Activated naive CD4-positive, alpha-beta T cell treated with anti-CD3 and anti-CD28 coated beads, Interleukin-2, amount 10 ng/mL, durations not matched to agents 7 days and 5 days (primary cell): ENCODE measurements around the gene BTBD6.

Source experiments
- CTCF ChIA-PET: fragments of 350-600 bp; sonication (Branson Sonifier 250); formaldehyde crosslinking; loops from one replicate; lab custom pipeline; 2021; ENCODE audit warnings: antibody characterized with exemption; lab: Charles Lee
- DNase-seq: peaks from one replicate; pipeline ENCODE4 v3.0.0-alpha.2; 2020
- H3K27ac Mint-ChIP-seq: one replicate; pipeline ENCODE4 v1.8.0; 2021; ENCODE audit warnings: mild to moderate bottlenecking, moderate library complexity, mixed read lengths
- H3K27me3 Mint-ChIP-seq: one replicate; pipeline ENCODE4 v1.8.0; 2021; ENCODE audit warnings: mild to moderate bottlenecking, mixed read lengths
- H3K36me3 Mint-ChIP-seq: one replicate; pipeline ENCODE4 v1.8.0; 2021; ENCODE audit warnings: mixed read lengths
- H3K4me1 Mint-ChIP-seq: one replicate; pipeline ENCODE4 v1.8.0; 2021; ENCODE audit warnings: mixed read lengths
- H3K4me3 Mint-ChIP-seq: one replicate; pipeline ENCODE4 v1.8.0; 2021; ENCODE audit warnings: mild to moderate bottlenecking, moderate library complexity, mixed read lengths
- H3K9me3 Mint-ChIP-seq: one replicate; pipeline ENCODE4 v1.8.0; 2021; ENCODE audit warnings: mixed read lengths

BTBD6 gene

DNA sequence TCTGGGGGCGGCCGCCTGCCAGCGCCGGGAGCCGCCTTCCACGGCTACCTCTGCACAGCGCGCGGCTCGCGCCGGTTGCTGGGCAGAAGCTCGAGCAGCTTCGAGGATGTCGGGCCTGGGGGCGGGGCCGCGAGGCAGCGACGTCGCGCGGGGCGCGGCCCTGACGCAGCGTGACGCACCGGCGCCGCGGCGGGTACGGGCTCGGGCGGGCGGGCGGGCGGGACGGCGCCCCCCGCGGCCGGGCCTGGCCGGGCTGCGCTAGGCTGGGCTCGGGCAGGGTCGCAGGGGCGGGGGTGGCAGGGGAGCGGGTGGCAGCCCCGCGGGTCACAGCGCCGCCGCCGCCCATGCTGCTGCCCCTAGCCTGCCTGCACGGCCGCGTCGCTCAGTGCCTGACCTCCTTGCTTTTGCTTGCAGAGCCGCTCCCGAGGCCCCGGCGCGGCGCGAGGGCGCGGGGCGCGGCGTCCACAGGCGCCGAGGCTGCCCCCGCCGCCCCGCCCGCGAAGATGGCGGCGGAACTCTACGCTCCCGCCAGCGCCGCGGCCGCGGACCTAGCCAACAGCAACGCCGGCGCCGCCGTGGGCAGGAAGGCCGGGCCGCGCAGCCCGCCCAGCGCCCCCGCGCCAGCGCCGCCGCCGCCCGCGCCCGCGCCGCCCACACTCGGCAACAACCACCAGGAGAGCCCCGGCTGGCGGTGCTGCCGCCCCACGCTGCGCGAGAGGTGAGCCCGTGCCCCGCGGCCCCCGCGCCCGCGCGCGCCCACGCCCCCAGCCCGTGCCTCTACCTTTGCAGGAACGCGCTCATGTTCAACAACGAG, at the start of gene BTBD6:
BTBD6 (plus strand) TSS at position 166 of the 814 bp plus-strand sequence; CDS start at position 345, 179 bp downstream.
- peaks cover 45% of the 10 kb centered on the region for H3K36me3 Mint-ChIP-seq
- peak within 1 kb of the TSS; percentile 78 for H3K4me3 Mint-ChIP-seq
- H3K9me3 Mint-ChIP-seq, result no peaks in the 10 kb centered on the region
- peak; percentile 93 for DNase-seq
- H3K4me1 Mint-ChIP-seq, result peaks cover 41% of the 10 kb centered on the region
- CTCF ChIA-PET, result interaction anchor here (0.6 to 1.5 kb wide), 4 partner anchors 23 to 158 kb away, joined by 3 to 4 read pairs (median 3); partner anchors contain the start of gene BRF1
- no peaks in the 10 kb centered on the region for H3K27me3 Mint-ChIP-seq
- peak within 1 kb of the TSS; percentile 84 for H3K27ac Mint-ChIP-seq

DNA sequence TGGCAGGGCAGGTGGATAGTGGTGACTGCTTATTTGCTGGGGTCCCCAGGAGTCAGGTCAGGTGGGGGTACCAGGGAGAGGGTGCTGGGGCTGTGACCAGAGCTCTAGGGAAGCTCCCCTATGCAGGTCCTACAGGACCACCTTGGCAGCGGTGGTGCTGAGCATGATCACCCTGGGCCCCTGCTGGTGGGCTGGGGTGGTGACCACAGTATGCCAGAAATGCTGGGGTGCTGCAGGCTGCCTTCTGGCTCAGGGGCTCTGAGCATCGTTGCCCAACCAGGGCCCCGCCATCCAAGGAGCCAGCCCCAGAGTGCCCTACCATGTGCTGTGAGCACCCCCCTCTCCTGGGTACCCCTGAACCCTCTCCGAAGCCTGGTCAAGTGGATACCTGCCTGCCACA, 49.7 kb upstream of the BTBD6 start:
- no peaks in the 10 kb centered on the region for H3K36me3 Mint-ChIP-seq
- CTCF ChIA-PET, result interaction anchor here (1.6 kb wide), 1 partner anchor 29 kb away, joined by 5 read pairs; no protein-coding TSS in a partner anchor
- H3K4me3 Mint-ChIP-seq, result no peak overlapping the region
- peaks cover 83% of the 10 kb centered on the region for H3K27me3 Mint-ChIP-seq
- peaks cover 45% of the 10 kb centered on the region for H3K4me1 Mint-ChIP-seq
- no peak overlapping the region for H3K27ac Mint-ChIP-seq
- H3K9me3 Mint-ChIP-seq, result no peaks in the 10 kb centered on the region
- DNase-seq, result no peak

DNA sequence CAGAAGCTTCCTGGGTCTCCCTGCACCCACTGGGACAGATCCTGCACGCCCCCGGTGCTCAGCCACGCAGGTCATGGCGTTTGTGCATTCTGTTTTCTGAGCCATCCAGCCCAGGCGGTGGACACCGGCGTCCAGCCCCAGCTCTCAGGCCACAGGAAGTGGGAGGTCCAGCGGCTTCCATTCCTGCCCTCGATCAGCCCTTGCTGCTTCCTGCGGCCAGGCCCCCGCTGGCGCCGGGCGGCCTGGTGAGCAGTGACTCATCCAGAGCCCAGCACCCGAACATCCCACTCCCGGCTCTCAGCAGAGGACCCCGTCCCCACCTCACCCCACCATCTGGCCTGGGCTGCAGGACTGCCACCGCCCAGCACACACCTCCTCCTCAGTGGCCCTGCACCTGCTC, 49.2 kb upstream of the BTBD6 start:
- H3K36me3 Mint-ChIP-seq, result no peaks in the 10 kb centered on the region
- H3K4me1 Mint-ChIP-seq, result peaks cover 40% of the 10 kb centered on the region
- CTCF ChIA-PET, result interaction anchor here (1.0 to 1.6 kb wide), 2 partner anchors 29 to 109 kb away, joined by 3 to 5 read pairs; no protein-coding TSS in a partner anchor
- no peak overlapping the region for H3K4me3 Mint-ChIP-seq
- no peaks in the 10 kb centered on the region for H3K9me3 Mint-ChIP-seq
- H3K27ac Mint-ChIP-seq, result no peak overlapping the region
- H3K27me3 Mint-ChIP-seq, result peaks cover 83% of the 10 kb centered on the region
- no peak for DNase-seq

DNA sequence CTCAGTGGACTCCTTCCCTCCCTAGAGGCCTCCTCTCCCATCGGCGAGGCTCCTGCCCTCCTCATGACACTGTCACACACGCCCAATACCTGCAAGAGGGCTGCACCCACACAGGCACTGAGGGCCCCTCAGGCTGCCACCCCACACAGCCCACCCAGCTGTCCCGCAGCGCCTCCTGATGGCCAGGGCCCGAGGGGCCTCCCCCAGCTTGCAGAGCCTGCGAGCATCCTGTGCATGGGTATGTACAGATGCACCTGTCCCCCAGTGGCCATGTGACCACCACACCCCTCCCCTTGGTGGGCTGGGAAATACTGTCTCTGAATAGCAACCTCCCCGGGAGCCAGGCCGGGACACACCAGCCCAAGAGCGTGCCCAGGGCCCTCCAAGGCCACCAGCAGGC, 48.3 kb upstream of the BTBD6 start:
- peaks cover 74% of the 10 kb centered on the region for H3K27me3 Mint-ChIP-seq
- H3K9me3 Mint-ChIP-seq, result no peaks in the 10 kb centered on the region
- H3K27ac Mint-ChIP-seq, result no peak overlapping the region
- no peaks in the 10 kb centered on the region for H3K36me3 Mint-ChIP-seq
- CTCF ChIA-PET, result interaction anchor here (1.0 to 1.6 kb wide), 3 partner anchors 30 to 110 kb away, joined by 3 to 6 read pairs (median 5); no protein-coding TSS in a partner anchor
- H3K4me1 Mint-ChIP-seq, result peaks cover 36% of the 10 kb centered on the region
- no peak for DNase-seq
- no peak overlapping the region for H3K4me3 Mint-ChIP-seq

DNA sequence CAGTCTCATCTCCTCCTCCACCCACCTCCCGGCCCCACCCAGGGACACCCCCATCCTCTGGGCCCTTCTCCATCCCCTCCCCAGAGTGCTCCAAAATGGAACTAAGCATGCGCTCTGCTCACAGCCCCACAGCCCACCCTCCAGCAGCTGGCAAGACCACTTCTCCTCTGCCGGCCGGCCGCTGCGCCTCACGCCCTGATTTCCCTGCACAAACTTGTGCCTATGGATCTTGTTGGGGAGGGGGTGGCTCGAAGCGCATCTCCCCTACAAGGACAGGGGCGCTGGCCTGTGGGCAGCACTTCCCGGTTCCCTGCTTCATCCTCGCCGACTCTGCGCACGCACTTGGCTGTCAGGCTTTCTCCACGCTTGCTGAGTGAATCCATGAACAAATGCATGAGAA, 47.7 kb upstream of the BTBD6 start:
- CTCF ChIA-PET, result interaction anchor here (0.9 to 5.6 kb wide), 3 partner anchors 13 to 150 kb away, joined by 3 to 31 read pairs (median 6); no protein-coding TSS in a partner anchor
- Mint-ChIP-seq H3K27me3 (peaks cover 69% of the 10 kb centered on the region), H3K9me3 (no peaks in the 10 kb centered on the region), H3K4me3 (no peak overlapping the region), H3K36me3 (no peaks in the 10 kb centered on the region), H3K27ac (no peak overlapping the region), H3K4me1 (peaks cover 32% of the 10 kb centered on the region)
- DNase-seq, result no peak

DNA sequence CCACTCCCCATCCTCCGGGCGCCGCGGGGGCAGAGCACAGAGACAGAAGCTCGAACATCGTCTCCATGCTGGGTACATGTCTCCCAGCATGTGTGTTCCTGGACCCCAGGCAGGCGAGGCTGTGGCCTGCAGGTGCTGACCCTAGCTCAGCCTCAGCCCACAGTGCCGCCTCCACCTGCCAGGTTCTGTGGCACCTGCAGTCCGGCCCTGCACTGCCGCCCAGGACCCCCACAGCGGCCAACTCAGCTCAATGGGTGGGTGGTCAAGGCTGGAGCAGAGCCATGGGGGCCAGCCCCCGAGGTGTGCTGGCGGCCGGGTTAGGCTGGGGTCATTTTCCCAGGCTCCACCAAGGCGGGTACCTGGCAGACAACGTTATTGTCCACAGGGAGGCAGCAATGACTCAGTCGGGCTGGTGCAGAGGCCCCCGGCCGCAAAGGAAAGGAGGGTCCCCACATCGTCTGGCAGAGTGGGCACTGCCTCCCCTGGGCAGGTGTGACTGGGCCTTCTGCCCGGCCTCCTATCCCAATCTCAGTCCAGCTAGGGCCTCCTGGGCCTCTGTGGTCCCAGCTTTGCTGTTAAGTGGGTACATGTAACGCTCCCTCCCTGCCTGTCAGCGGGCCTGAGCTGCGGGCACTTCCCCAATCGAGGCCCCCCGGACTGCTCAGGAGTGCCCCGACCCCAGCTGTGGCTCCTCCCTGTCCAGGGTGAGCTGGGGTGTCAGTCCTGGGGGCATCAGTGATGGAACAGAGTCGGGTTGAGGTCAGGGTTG, 47.0 kb upstream of the BTBD6 start:
- no peak overlapping the region for H3K27ac Mint-ChIP-seq
- H3K4me1 Mint-ChIP-seq, result peaks cover 25% of the 10 kb centered on the region
- no peak for DNase-seq
- H3K4me3 Mint-ChIP-seq, result no peak overlapping the region
- H3K36me3 Mint-ChIP-seq, result no peaks in the 10 kb centered on the region
- H3K27me3 Mint-ChIP-seq, result peaks cover 66% of the 10 kb centered on the region
- CTCF ChIA-PET, result interaction anchor here (0.9 to 5.6 kb wide), 8 partner anchors 12 to 150 kb away, joined by 3 to 31 read pairs (median 4); partner anchors contain the start of gene PACS2
- H3K9me3 Mint-ChIP-seq, result no peaks in the 10 kb centered on the region

DNA sequence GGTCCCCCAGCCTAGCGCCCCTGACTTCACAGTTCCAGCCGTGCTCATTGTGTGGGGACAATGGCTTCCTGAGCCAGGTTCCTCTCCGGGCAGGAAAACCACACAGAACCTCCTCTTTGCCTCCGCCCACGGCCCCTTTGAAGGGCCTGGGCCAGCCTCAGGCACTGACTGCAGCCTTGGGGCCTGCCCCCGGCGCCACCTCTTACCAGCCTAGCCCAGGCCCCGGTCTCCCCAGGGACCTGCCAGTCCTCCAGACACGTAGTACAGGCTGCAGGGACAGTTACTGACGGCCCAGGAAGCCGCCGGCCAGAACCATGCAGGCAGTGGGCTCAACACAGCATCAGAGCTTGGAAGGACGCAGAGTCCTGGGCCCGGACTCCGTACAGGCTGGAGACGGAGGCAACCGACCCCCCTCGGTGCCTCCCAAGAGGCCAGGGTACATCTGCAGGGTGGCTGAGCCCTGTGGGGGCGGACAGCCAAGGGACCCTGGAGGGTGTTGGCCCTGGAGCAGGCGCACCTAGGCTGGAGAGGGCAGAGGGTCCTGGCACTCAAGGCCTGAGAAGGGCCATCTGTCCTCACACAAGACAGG, 46.3 kb upstream of the BTBD6 start:
- DNase-seq, result peak; percentile 68
- Mint-ChIP-seq H3K27me3 (peaks cover 59% of the 10 kb centered on the region), H3K27ac (no peak overlapping the region), H3K4me1 (peaks cover 25% of the 10 kb centered on the region), H3K9me3 (no peaks in the 10 kb centered on the region), H3K4me3 (no peak overlapping the region), H3K36me3 (no peaks in the 10 kb centered on the region)
- CTCF ChIA-PET, result interaction anchor here (0.9 to 5.6 kb wide), 7 partner anchors 112 to 149 kb away, joined by 3 to 31 read pairs (median 4); partner anchors contain the start of gene PACS2

DNA sequence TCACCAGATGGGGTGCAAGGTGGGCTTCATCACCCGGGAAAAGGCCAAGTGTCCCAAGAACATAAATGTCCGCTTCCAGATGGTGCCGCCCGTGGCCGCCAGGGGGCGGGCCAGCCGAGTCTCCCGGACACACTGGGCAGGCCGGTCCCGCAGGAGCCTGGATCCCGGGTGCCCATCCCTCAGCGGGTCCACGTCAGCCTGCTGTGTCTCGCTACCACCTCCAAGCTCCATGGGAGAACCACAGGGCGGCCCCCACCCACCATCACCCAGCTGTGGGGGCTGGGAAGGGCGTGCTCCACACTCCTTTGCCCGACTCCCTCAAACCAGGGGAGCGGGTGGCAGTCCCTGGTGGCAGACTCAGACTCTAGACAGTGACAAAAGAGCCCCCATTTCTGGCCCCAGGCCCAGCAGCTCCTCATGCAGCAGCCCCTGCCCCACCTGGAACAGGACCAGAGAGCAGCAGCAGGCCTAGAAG, 45.2 kb upstream of the BTBD6 start:
- peaks cover 49% of the 10 kb centered on the region for H3K27me3 Mint-ChIP-seq
- H3K9me3 Mint-ChIP-seq, result no peaks in the 10 kb centered on the region
- CTCF ChIA-PET, result interaction anchor here (0.6 to 5.6 kb wide), 4 partner anchors 9 to 189 kb away, joined by 3 to 31 read pairs (median 4); partner anchors contain the start of gene BRF1
- H3K4me3 Mint-ChIP-seq, result no peak overlapping the region
- no peak overlapping the region for H3K27ac Mint-ChIP-seq
- H3K4me1 Mint-ChIP-seq, result peaks cover 25% of the 10 kb centered on the region
- H3K36me3 Mint-ChIP-seq, result no peaks in the 10 kb centered on the region
- peak; percentile 74 for DNase-seq

DNA sequence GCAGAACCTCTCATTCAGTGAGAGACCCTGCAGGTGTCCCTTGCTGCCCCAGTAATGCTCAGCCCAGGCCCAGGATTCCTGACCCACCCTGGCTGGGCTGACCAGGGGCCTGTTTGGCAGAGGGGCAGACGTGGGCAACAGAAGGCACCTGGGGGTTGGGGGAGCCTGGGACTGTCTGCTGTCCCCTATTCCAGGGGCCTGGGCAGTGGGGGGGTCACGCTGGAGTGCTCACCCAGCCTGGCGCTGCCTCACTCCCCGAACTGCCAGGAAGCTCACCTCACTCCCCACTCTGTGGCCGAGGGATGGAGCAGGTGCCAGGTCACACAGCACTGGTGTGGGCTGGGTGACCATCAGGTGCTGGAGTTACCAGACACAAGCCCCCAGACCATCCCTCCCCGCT, 44.6 kb upstream of the BTBD6 start:
- CTCF ChIA-PET, result interaction anchor here (0.6 to 5.6 kb wide), 5 partner anchors 10 to 189 kb away, joined by 3 to 31 read pairs (median 3); partner anchors contain the start of gene BRF1
- H3K27me3 Mint-ChIP-seq, result peaks cover 42% of the 10 kb centered on the region
- H3K36me3 Mint-ChIP-seq, result no peaks in the 10 kb centered on the region
- H3K27ac Mint-ChIP-seq, result no peak overlapping the region
- no peak overlapping the region for H3K4me3 Mint-ChIP-seq
- no peaks in the 10 kb centered on the region for H3K9me3 Mint-ChIP-seq
- DNase-seq, result no peak
- H3K4me1 Mint-ChIP-seq, result peaks cover 25% of the 10 kb centered on the region

DNA sequence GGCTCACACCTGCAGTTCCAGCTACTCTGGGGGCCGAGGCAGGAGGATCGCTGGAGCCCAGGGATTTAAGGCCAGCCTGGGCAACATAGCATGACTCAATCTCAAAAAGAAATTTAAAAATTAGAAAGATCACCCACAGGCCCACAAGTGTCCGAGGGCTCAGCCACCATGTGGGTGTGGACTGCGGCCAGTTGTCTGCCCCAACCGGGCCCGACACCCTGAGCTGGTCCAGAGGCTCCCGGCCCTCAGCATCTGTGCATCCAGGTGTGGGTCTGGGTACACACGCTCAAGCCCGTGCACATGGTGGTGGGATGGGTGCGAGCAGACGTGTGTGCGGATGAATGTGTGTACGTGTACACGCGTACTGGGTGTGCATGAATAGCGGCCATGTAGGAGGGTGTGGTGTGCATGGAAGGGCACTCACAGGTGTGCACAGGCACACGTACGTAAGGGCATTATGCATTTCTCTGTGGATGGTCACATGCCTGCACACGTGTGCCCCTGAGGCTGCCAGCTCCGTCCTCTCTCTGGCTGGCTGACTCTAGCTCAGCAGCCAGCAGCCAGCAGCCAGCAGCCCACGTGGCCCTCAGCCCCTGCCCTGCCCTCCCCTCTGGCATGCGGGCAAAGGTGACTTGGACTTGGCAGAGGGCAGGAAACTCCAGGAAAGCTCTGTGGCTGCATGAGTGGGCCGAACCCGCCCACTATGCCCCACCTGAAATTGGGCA, 44.0 kb upstream of the BTBD6 start:
- no peak overlapping the region for H3K27ac Mint-ChIP-seq
- no peak overlapping the region for H3K4me3 Mint-ChIP-seq
- no peaks in the 10 kb centered on the region for H3K9me3 Mint-ChIP-seq
- peaks cover 25% of the 10 kb centered on the region for H3K4me1 Mint-ChIP-seq
- peaks cover 36% of the 10 kb centered on the region for H3K27me3 Mint-ChIP-seq
- no peak for DNase-seq
- no peaks in the 10 kb centered on the region for H3K36me3 Mint-ChIP-seq
- CTCF ChIA-PET, result interaction anchor here (1.3 to 5.6 kb wide), 3 partner anchors 29 to 147 kb away, joined by 3 to 31 read pairs (median 4); partner anchors contain the start of gene BRF1

DNA sequence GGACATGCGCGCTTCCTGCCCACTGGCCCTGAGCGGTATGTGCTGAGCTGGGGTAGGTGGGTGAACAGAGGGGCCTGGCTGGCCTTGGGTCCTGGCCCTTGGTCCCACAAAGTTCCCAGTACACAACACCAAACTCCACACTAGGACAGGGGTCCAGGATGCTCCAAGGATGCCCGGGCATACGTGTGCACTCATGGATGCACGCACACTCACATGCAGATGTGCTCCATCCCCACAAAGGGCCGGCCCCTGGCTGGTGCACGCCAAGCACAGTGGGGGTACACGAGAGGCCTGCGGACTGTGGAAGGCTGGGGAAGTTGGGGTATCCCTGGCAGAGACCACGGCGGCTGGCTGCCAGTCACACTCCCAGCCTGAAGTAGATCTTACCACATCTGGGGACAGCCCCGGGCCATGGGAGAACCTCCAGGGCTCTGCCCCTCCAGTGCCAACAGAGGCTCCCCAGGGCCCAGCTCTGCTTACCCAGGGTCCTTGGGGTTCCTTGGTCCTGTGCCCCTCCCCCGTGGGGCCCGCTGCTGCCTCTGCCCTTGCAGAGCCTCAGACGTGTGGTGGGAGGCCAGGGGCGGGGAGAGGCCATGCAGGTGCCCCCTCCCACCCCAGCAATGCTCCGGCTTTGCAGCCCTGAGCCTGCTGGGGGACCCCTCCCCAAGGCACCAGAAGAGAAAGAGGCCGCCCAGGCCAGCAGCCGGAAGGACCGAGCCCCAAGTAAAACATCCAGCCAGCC, 43.2 kb upstream of the BTBD6 start:
- CTCF ChIA-PET, result interaction anchor here (1.3 to 5.6 kb wide), 3 partner anchors 29 to 146 kb away, joined by 3 to 31 read pairs (median 4); partner anchors contain the start of gene BRF1
- Mint-ChIP-seq H3K27ac (no peak overlapping the region), H3K4me1 (peaks cover 23% of the 10 kb centered on the region), H3K36me3 (no peaks in the 10 kb centered on the region), H3K27me3 (peaks cover 28% of the 10 kb centered on the region), H3K9me3 (no peaks in the 10 kb centered on the region), H3K4me3 (no peak overlapping the region)
- no peak for DNase-seq

DNA sequence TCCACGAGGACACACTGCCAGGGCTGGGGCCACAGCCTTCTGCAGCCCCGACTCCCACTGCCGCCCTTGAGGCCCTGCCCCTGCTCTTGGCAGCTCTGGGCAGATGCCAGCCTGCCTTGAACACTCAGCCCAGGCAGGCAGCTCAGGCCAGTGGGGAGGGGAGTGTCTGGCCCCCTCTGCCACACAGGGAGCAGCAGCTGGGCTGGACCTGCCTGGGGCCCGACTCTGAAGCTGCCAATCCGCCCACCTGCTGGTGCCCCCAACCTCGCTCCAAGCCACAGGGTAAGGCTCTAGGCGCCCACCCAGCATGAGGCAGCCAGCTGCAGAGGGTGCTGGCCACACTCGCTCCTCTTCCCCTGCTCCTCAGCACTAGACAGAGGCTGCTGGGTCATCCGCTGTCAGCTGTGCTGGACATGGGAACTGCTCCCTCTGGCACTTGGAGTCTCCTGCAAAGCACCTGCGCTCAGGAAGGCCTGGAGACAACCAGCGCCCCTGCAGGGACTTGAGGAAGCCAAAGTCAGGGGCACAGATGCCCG, 42.6 kb upstream of the BTBD6 start:
- no peak overlapping the region for H3K27ac Mint-ChIP-seq
- peaks cover 22% of the 10 kb centered on the region for H3K27me3 Mint-ChIP-seq
- H3K4me1 Mint-ChIP-seq, result peaks cover 20% of the 10 kb centered on the region
- no peak for DNase-seq
- no peaks in the 10 kb centered on the region for H3K9me3 Mint-ChIP-seq
- no peak overlapping the region for H3K4me3 Mint-ChIP-seq
- CTCF ChIA-PET, result interaction anchor here (1.5 to 5.6 kb wide), 2 partner anchors 95 to 145 kb away, joined by 4 to 31 read pairs; partner anchors contain the start of gene BRF1
- H3K36me3 Mint-ChIP-seq, result no peaks in the 10 kb centered on the region
